ENCODE results near the gene SH2D2A. TPM values are rescaled to one million over a fixed set of nuclear protein-coding genes. Genes with fewer than 3 reads are reported as not detected.

Gene SH2D2A
- polyA plus RNA-seq, 1 of the 3 experiments (the other 2 are of a cell fraction): not detected

GRCh38 chr1:156848461-156849150 lies 32.0 kb upstream of the SH2D2A start:
- no peaks in the 10 kb centered on the region for H3K79me2 ChIP-seq (ENCODE audit: insufficient read depth)
- no peaks in the 10 kb centered on the region for H3K9me2 ChIP-seq
- no peak for TF ChIP-seq RAD21 (IDR thresholded peaks at IDR 0.05; ENCODE audit: low read length)
- TF ChIP-seq MEF2A (IDR thresholded peaks at IDR 0.05; ENCODE audit: borderline replicate concordance, low read depth): no peak
- no peak for TF ChIP-seq YY1 (IDR thresholded peaks at IDR 0.05; ENCODE audit: low read depth)
- TF ChIP-seq SMC3 (IDR thresholded peaks at IDR 0.05; ENCODE audit: low read depth, low read length): no peak
- TF ChIP-seq NFIC (IDR thresholded peaks at IDR 0.05; ENCODE audit: borderline replicate concordance): no peak
- no peak for TF ChIP-seq ZBTB33 (IDR thresholded peaks at IDR 0.05; ENCODE audit: borderline replicate concordance, low read depth)
- no peak for TF ChIP-seq USF1 (IDR thresholded peaks at IDR 0.05; ENCODE audit: borderline replicate concordance, low read depth)
- TF ChIP-seq IRF3 (IDR thresholded peaks at IDR 0.05; ENCODE audit: low read depth, low read length): no peak
- TF ChIP-seq POLR2AphosphoS5 (IDR thresholded peaks at IDR 0.05; ENCODE audit: low read depth, low read length): no peak
- no peak for TF ChIP-seq FOXJ3 (CRISPR knock-in tag; IDR thresholded peaks at IDR 0.05)
- TF ChIP-seq FOXM1 (IDR thresholded peaks at IDR 0.05; ENCODE audit: low read depth): no peak
- no peak for TF ChIP-seq RCOR1 (IDR thresholded peaks at IDR 0.05; ENCODE audit: low read length)
- TF ChIP-seq USF2 (IDR thresholded peaks at IDR 0.05; ENCODE audit: borderline replicate concordance, low read depth, low read length): no peak
- no peak for TF ChIP-seq TEAD4 (IDR thresholded peaks at IDR 0.05; ENCODE audit: borderline replicate concordance, insufficient read depth)
- no peak for TF ChIP-seq TCF12 (IDR thresholded peaks at IDR 0.05)
- no peak for TF ChIP-seq FOSL2 (IDR thresholded peaks at IDR 0.05; ENCODE audit: borderline replicate concordance, low read depth)
- TF ChIP-seq NRF1 (IDR thresholded peaks at IDR 0.05; ENCODE audit: low read depth, low read length): no peak
- no peak for TF ChIP-seq MXI1 (IDR thresholded peaks at IDR 0.05; ENCODE audit: low read depth, low read length)
- no peak for TF ChIP-seq GABPA (IDR thresholded peaks at IDR 0.05; ENCODE audit: low read depth)
- no peak for TF ChIP-seq ELF1 (IDR thresholded peaks at IDR 0.05)
- no peaks in the 10 kb centered on the region for H3F3A ChIP-seq (replicated peaks; ENCODE audit: insufficient read depth)
- peaks cover 0 to 27% of the 10 kb centered on the region in 2 experiments; a peak in 3 of 4 replicates for H3K4me1 ChIP-seq (ENCODE audit: control insufficient read depth in 1 of 2, insufficient read depth in 2 of 2, low read depth in 1 of 2, low read length in 1 of 2)
- no peak overlapping the region for H2AFZ ChIP-seq (ENCODE audit: low read depth)
- 90% methylated on average over 16 of the region's 36 CpGs for WGBS (ENCODE audit: low lambda C conversion rate)
- H3K36me3 ChIP-seq (replicated peaks in 1 of 2; ENCODE audit: control insufficient read depth in 1 of 2, insufficient read depth in 2 of 2, low read length in 1 of 2): no peaks in the 10 kb centered on the region
- H3K4me3 ChIP-seq (ENCODE audit: low read depth in 2 of 2, low read length in 1 of 2): no peak overlapping the region
- no peak overlapping the region for H3K27ac ChIP-seq (ENCODE audit: low read depth in 2 of 2, low read length in 1 of 2)
- no peaks in the 10 kb centered on the region for H3K9me3 ChIP-seq
- ChIA-PET POLR2A (interaction anchor here (1.1 to 1.3 kb wide), 2 partner anchors 13 to 65 kb away, joined by 3 read pairs; no protein-coding TSS in a partner anchor), CTCF (interaction anchor here (0.8 to 18.0 kb wide), 7 partner anchors 8 to 142 kb away, joined by 3 to 566 read pairs (median 7); partner anchors contain the start of gene NTRK1)
- H3K27me3 ChIP-seq (ENCODE audit: insufficient read depth): no peaks in the 10 kb centered on the region
- H3K9ac ChIP-seq: no peak overlapping the region
- no peaks in the 10 kb centered on the region for H4K20me1 ChIP-seq (ENCODE audit: insufficient read depth)
- no peak for DNase-seq
- no peak overlapping the region for H3K4me2 ChIP-seq
